GM12878 (cell line): Measurements from ENCODE around the gene ARHGAP22. TPM values are rescaled to one million over a fixed set of nuclear protein-coding genes. Genes with fewer than 3 reads are reported as not detected.

Experiments used
- ATAC-seq: fragments of 200-7000 bp; cut with Tn5 transposase; 3 replicates; pipeline ENCODE4 v1.9.1; 2020; ENCODE audit warnings: mild to moderate bottlenecking, moderate library complexity
- BruUV-seq: library from RNA; stranded (reverse); fragments of 400-500 nt; replicated peaks from 2 replicates; lab custom pipeline; 2021; lab: Mats Ljungman, UMichigan
- CTCF ChIA-PET: fragments of 300-600 bp; sonication (Branson Sonifier 250); formaldehyde crosslinking; extraction: SDS; loops from one replicate; lab custom pipeline; 2021; ENCODE audit warnings: inconsistent platforms; lab: Yijun Ruan, JAX
- POLR2A ChIA-PET: fragments of 350-600 bp; formaldehyde crosslinking; extraction: SDS; loops from one replicate; lab custom pipeline; 2021; ENCODE audit warnings: inconsistent platforms; lab: Charles Lee
- RAD21 ChIA-PET: fragments of 300-600 bp; sonication (Branson Sonifier 250); formaldehyde crosslinking; loops from one replicate; lab custom pipeline; 2023; ENCODE audit warnings: antibody characterized with exemption; ENCODE audit not compliant: unreplicated experiment; lab: Charles Lee
- SMC1A ChIA-PET: fragments of 300-600 bp; sonication (Branson Sonifier 250); formaldehyde crosslinking; loops from one replicate; lab custom pipeline; 2023; ENCODE audit not compliant: unreplicated experiment, uncharacterized antibody; lab: Charles Lee
- DNase-seq: peaks from one replicate; pipeline ENCODE4 v3.0.0-alpha.2; 2011; ENCODE audit warnings: low read depth, low spot score
- FAIRE-seq: peaks from 3 replicates; lab custom pipeline; 2011; peaks lifted over from hg19 to GRCh38; lab: Jason Lieb, UNC
- H2AFZ ChIP-seq: 2 replicates; pipeline ENCODE4 v1.6.0; 2011; ENCODE audit warnings: low read depth, low read length, control low read depth; ENCODE audit not compliant: control insufficient read depth
- H3K27ac ChIP-seq: 2 replicates; pipeline ENCODE4 v1.5.1; 2011; ENCODE audit warnings: control low read depth; ENCODE audit not compliant: control insufficient read depth, insufficient read depth
- H3K27me3 ChIP-seq, 2 experiments: replicated peaks in 1 of 2; 2 replicates each; pipeline versions ENCODE4 v1.6.0 to v1.6.1; 2011; ENCODE audit warnings: low read length in 1 of 2; ENCODE audit not compliant: control insufficient read depth in 2 of 2, insufficient read depth in 2 of 2
- H3K36me3 ChIP-seq, 2 experiments: 2 replicates each; pipeline ENCODE4 v1.5.1; 2011; ENCODE audit warnings: low read length in 1 of 2; ENCODE audit not compliant: control insufficient read depth in 2 of 2, insufficient read depth in 2 of 2
- H3K4me1 ChIP-seq: 2 replicates; pipeline ENCODE4 v1.6.1; 2011; ENCODE audit warnings: mild to moderate bottlenecking, low read length, moderate library complexity, mixed read lengths; ENCODE audit not compliant: control insufficient read depth, insufficient read depth
- H3K4me2 ChIP-seq: 2 replicates; pipeline ENCODE4 v1.6.0; 2011; ENCODE audit warnings: control low read depth; ENCODE audit not compliant: control insufficient read depth, insufficient read depth
- H3K4me3 ChIP-seq: fragments of 200-600 bp; sonication (generic); 2 replicates; pipeline ENCODE4 v1.5.1; 2016
- H3K79me2 ChIP-seq: 2 replicates; pipeline ENCODE4 v1.6.0; 2011; ENCODE audit warnings: low read length; ENCODE audit not compliant: control insufficient read depth, insufficient read depth
- H3K9ac ChIP-seq: 2 replicates; pipeline ENCODE4 v1.8.0; 2011; ENCODE audit warnings: low read length, control low read depth, mixed read lengths; ENCODE audit not compliant: control insufficient read depth, insufficient read depth
- H3K9me3 ChIP-seq: replicated peaks from 3 replicates; pipeline ENCODE4 v1.5.1; 2011; ENCODE audit warnings: mild to moderate bottlenecking, low read length; ENCODE audit not compliant: control insufficient read depth, insufficient read depth
- H4K20me1 ChIP-seq: 2 replicates; pipeline ENCODE4 v1.6.0; 2011; ENCODE audit not compliant: control insufficient read depth, insufficient read depth
- BHLHE40 ChIP-seq, 2 experiments: fragments of 450-650 bp in 1 of 2; IDR thresholded peaks; 2 replicates each; pipeline ENCODE4 v1.6.1; 2011 to 2017; ENCODE audit warnings: low read depth in 2 of 2, borderline replicate concordance in 1 of 2, improper control_type of control experiment in 1 of 2, low read length in 1 of 2, mild to moderate bottlenecking in 1 of 2
- CREM ChIP-seq: IDR thresholded peaks from 2 replicates; pipeline ENCODE4 v1.6.1; 2014; ENCODE audit warnings: antibody characterized with exemption, low read depth
- EED ChIP-seq: sonication (generic); IDR thresholded peaks from 2 replicates; pipeline ENCODE4 v1.6.1; 2016; ENCODE audit warnings: antibody characterized with exemption, low read depth
- HCFC1 ChIP-seq: fragments of 150-350 bp; IDR thresholded peaks from 2 replicates; pipeline ENCODE4 v1.6.1; 2014; ENCODE audit warnings: low read length
- HDAC2 ChIP-seq: fragments of 200-600 bp; sonication (generic); IDR thresholded peaks from 2 replicates; pipeline ENCODE4 v1.6.1; 2017
- KDM1A ChIP-seq: fragments of 200-600 bp; sonication (generic); IDR thresholded peaks from 2 replicates; pipeline ENCODE4 v1.6.1; 2016; ENCODE audit warnings: borderline replicate concordance
- MTA3 ChIP-seq: IDR thresholded peaks from 2 replicates; pipeline ENCODE4 v1.6.1; 2012; ENCODE audit warnings: low read length, inconsistent platforms, borderline replicate concordance
- MXI1 ChIP-seq: fragments of 150-350 bp; IDR thresholded peaks from 2 replicates; pipeline ENCODE4 v1.6.1; 2011; ENCODE audit warnings: low read depth, mild to moderate bottlenecking, inconsistent platforms, low read length, improper control_type of control experiment
- MYB ChIP-seq: fragments of 150-350 bp; IDR thresholded peaks from 2 replicates; pipeline ENCODE4 v1.6.1; 2014; ENCODE audit warnings: mild to moderate bottlenecking, low read depth, low read length, borderline replicate concordance
- NR2F1 ChIP-seq: fragments of 450-650 bp; conservative IDR thresholded peaks from 2 replicates; pipeline ENCODE4 v1.6.1; 2017; ENCODE audit warnings: mild to moderate bottlenecking
- NRF1 ChIP-seq: conservative IDR thresholded peaks from 2 replicates; pipeline ENCODE4 v1.6.1; 2011; ENCODE audit warnings: mild to moderate bottlenecking, low read depth, low read length, improper control_type of control experiment
- POU2F2 ChIP-seq: IDR thresholded peaks from 3 replicates; pipeline ENCODE4 v1.6.1; 2011; ENCODE audit warnings: low read depth, mild to moderate bottlenecking, low read length, borderline replicate concordance
- PRDM15 ChIP-seq: fragments of 450-650 bp; formaldehyde crosslinking; IDR thresholded peaks from 2 replicates; pipeline ENCODE4 v1.4.0; 2020; ENCODE audit warnings: mild to moderate bottlenecking, moderate library complexity
- RBBP5 ChIP-seq: fragments of 200-600 bp; sonication (generic); conservative IDR thresholded peaks from 2 replicates; pipeline ENCODE4 v1.6.1; 2016
- SMARCA5 ChIP-seq: fragments of 450-650 bp; IDR thresholded peaks from 2 replicates; pipeline ENCODE4 v1.6.1; 2017; ENCODE audit warnings: mild to moderate bottlenecking
- USF2 ChIP-seq: IDR thresholded peaks from 2 replicates; pipeline ENCODE4 v1.6.1; 2011; ENCODE audit warnings: low read depth, low read length, improper control_type of control experiment, borderline replicate concordance
- WGBS: methylation state at CpG from one replicate; pipeline ENCODE4 v1.1.6; 2016; ENCODE audit warnings: low lambda C conversion rate; ENCODE audit not compliant: insufficient replicate concordance, insufficient coverage; ENCODE audit errors: missing lambda C conversion rate; 5-methylcytosine and 5-hydroxymethylcytosine counted together
- in situ Hi-C: fragments of 300-500 bp; cut with MboI; formaldehyde crosslinking; loops from 9 replicates; pipeline ENCODE4 v1.14.3; 2018; ENCODE audit warnings: mixed read lengths
- intact Hi-C: fragments of 100-400 bp; cut with micrococcal nuclease; formaldehyde crosslinking; loops from one replicate; pipeline ENCODE4 v1.14.2; 2022; ENCODE audit not compliant: unreplicated experiment
- polyA plus RNA-seq, 11 experiments: library from polyadenylated mRNA; depleted of rRNA in 4 of 11; unstranded in 6 of 11; stranded (reverse) in 5 of 11; fragments of >200 nt; fragmentation: Nextera tagmentation in 4 of 11; fragmentation: Illumina TruSeq in 1 of 11; extraction: Ambion mirVana in 4 of 11; extraction: Trizol in 1 of 11; gene quantifications; 1 replicate in 1 of 11; 2 replicates in 10 of 11; pipeline versions ENCODE4 v1.2.1 to v1.2.3, GENCODE V29; 2011 to 2016; ENCODE audit warnings: inconsistent platforms in 2 of 11, missing spikeins in 2 of 11, low read depth in 1 of 11
- total RNA-seq, 4 experiments: library from RNA; depleted of rRNA in 3 of 4; stranded (reverse); fragments of >200 nt in 3 of 4; fragmentation: Illumina TruSeq in 1 of 4; extraction: Trizol in 1 of 4; gene quantifications; 2 replicates each; pipeline versions ENCODE4 v1.2.1 to v1.2.3, GENCODE V29; 2013 to 2021
- TF ChIP-seq, protein P1 (sequence below): fragments of 450-650 bp; IDR thresholded peaks from 2 replicates; pipeline ENCODE4 v1.6.1; 2014; ENCODE audit warnings: mild to moderate bottlenecking
- TF ChIP-seq, protein P2 (sequence below): fragments of 450-650 bp; IDR thresholded peaks from 2 replicates; pipeline ENCODE4 v1.6.1; 2017; ENCODE audit warnings: low read depth, mild to moderate bottlenecking, moderate library complexity

ARHGAP22 gene
- total and polyA plus RNA-seq, 10 of the 15 experiments (the other 5 are each of a cell fraction or from before 2014, with no cell fraction given) = 0.07 to 0.61 (median 0.18) TPM; not detected in 5

GRCh38 chr10:48445932-48446331 is 158.9 kb downstream of the ARHGAP22 start:
- in situ Hi-C loops = no loop called here
- no peak for TF ChIP-seq RBBP5
- no peak for TF ChIP-seq NR2F1
- TF ChIP-seq BHLHE40 (IDR thresholded peaks at IDR 0.05; ENCODE audit: borderline replicate concordance in 1 of 2, low read depth in 2 of 2, low read length in 1 of 2) = no peak
- no peak for TF ChIP-seq HDAC2
- TF ChIP-seq MXI1 = no peak
- TF ChIP-seq, protein P1, sequence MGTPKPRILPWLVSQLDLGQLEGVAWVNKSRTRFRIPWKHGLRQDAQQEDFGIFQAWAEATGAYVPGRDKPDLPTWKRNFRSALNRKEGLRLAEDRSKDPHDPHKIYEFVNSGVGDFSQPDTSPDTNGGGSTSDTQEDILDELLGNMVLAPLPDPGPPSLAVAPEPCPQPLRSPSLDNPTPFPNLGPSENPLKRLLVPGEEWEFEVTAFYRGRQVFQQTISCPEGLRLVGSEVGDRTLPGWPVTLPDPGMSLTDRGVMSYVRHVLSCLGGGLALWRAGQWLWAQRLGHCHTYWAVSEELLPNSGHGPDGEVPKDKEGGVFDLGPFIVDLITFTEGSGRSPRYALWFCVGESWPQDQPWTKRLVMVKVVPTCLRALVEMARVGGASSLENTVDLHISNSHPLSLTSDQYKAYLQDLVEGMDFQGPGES = no peak
- TF ChIP-seq MTA3 = no peak
- no peak for TF ChIP-seq POU2F2
- no peak for TF ChIP-seq USF2
- TF ChIP-seq CREM = no peak
- TF ChIP-seq, protein P2, sequence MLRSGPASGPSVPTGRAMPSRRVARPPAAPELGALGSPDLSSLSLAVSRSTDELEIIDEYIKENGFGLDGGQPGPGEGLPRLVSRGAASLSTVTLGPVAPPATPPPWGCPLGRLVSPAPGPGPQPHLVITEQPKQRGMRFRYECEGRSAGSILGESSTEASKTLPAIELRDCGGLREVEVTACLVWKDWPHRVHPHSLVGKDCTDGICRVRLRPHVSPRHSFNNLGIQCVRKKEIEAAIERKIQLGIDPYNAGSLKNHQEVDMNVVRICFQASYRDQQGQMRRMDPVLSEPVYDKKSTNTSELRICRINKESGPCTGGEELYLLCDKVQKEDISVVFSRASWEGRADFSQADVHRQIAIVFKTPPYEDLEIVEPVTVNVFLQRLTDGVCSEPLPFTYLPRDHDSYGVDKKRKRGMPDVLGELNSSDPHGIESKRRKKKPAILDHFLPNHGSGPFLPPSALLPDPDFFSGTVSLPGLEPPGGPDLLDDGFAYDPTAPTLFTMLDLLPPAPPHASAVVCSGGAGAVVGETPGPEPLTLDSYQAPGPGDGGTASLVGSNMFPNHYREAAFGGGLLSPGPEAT = no peak
- TF ChIP-seq MYB = no peak
- TF ChIP-seq KDM1A = no peak
- TF ChIP-seq PRDM15 (CRISPR knock-in tag) = no peak
- no peak for TF ChIP-seq SMARCA5
- no peak for TF ChIP-seq EED
- no peak for TF ChIP-seq HCFC1
- no peak for TF ChIP-seq NRF1

More at GRCh38 chr10:48445932-48446331, 158.9 kb downstream of the ARHGAP22 start:
- Histone ChIP-seq H3K4me1 (no peaks in the 10 kb centered on the region), H3K4me2 (no peak overlapping the region), H3K9me3 (no peaks in the 10 kb centered on the region), H3K27ac (no peak overlapping the region), H4K20me1 (no peaks in the 10 kb centered on the region), H2AFZ (no peak overlapping the region), H3K4me3 (no peak overlapping the region), H3K36me3 (no peaks in the 10 kb centered on the region), H3K79me2 (no peaks in the 10 kb centered on the region), H3K9ac (no peak overlapping the region), H3K27me3 (no peaks in the 10 kb centered on the region; a peak in 1 of 4 replicates)
- intact Hi-C loops = no loop called here
- WGBS = 60% methylated on average over 7 of the region's 7 CpGs
- FAIRE-seq (no peak), ATAC-seq (no peak), DNase-seq (no peak)
- no TSS peak for BruUV-seq
- ChIA-PET POLR2A (no interaction called here), SMC1A (no interaction called here), CTCF (interaction anchor here (1.8 kb wide), 1 partner anchor 136 kb away, joined by 5 read pairs; no protein-coding TSS in a partner anchor), RAD21 (interaction anchor here (2.6 to 3.8 kb wide), 2 partner anchors 136 to 210 kb away, joined by 8 to 19 read pairs; no protein-coding TSS in a partner anchor)
